NOMO-1 (cell line): ENCODE results near the gene CCDC15.
"Not testable (repeated sequence)": the region's sequence is repeated elsewhere in the genome, so short reads cannot be mapped to it uniquely, and the experiment has no call there.

Source experiments
- DNase-seq, 2 experiments: peaks; one replicate each; lab custom pipeline; 2025; ENCODE audit not compliant: unreplicated experiment in 2 of 2; lab: John Stamatoyannopoulos, UW

The CCDC15 gene

GRCh38 chr11:124938970-124939369 is 15.0 kb upstream of the CCDC15 start:
- no peak for DNase-seq

DNA sequence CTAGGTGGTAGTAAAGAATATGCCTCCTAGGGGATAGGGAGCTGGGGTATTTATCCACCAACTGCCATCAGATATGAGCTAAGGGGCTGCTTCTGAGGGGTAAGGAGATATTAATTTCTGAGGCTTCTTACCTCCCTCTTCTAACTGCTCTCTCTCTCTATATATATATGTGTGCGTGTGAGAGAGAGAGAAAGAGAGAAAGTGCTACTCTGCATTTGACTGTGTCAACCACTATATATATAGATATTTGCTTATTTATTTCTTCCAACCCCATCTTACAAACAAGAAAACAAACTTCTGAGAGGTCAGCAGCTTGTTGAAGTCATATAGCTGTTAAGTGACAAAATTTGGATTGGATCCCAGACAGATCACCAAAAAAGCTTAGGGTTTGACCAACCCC is 12.3 kb upstream of the CCDC15 start:
- no peak for DNase-seq

DNA sequence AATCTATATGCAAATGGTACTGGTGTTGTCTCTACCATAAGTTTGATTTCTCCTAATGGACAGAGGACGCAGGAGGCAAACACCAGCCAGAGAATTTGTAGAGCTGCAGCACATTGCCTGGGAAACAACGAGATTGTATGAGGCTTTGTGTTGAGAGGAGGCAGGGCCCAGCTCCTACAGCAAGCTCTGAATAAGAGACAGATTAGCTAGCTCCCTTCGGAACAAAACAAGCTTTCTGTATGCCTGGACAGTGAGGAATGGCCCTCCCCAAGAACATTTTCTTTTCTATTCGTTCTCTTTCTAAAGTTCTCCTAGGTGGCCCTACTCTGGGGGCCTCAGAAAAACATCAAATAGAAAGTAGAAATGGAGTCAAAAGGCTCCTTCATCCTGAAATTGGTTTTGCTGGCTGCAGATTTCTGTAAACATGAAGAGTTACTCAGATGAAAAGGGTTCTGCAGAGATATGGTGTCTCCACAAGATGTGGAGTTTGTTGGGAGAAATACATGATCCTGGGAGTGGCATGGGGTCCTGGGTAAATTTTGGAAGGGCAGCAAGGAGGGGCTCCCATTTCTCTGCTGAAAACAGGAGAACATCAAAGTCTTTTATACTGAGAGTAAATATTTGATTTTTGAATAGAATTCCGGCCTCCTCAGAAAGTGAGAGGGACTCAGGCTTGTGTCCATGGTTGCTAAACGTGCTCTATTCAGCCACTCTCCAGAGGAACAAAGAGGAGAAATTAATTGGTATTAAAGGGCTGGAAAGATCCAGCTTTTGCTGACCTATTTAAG is 11.3 kb upstream of the CCDC15 start:
- no peak for DNase-seq

DNA sequence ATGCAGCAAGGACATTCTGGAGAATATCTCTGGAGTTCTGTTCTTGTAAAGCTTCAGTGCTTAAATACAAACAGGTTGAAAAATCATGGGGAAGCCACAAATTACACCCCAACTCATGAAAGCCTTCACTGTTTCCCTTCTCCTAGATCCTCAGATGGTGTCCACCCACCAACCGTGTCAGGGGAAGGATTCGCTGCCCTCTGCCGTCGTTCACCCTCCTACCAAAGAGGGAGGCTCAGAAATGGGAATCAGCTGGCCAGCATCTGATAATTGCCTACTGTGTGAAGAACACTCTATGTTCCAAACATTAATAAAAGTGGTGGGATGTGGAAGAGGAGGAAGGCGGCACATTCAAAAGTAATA is 10.8 kb upstream of the CCDC15 start:
- no peak for DNase-seq

DNA sequence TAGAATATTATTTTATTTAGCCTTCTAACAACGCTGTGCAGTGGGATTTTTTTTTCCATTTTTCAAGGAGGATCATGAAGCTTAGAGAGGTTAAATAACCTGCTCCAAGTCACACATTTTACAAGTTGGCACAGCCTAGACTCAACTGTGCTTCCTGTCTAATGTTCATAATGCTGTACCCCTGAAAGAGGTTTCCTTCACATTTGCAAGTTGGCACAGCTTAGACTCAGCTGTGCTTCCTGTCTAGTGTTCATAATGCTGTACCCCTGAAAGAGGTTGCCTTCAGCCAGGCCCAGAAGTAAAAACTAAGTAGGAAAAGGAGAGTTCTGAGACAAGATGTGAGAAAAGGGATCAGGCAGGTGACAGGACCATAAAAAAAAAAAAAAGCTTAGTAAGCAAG is 10.3 kb upstream of the CCDC15 start:
- DNase-seq, result no peak

DNA sequence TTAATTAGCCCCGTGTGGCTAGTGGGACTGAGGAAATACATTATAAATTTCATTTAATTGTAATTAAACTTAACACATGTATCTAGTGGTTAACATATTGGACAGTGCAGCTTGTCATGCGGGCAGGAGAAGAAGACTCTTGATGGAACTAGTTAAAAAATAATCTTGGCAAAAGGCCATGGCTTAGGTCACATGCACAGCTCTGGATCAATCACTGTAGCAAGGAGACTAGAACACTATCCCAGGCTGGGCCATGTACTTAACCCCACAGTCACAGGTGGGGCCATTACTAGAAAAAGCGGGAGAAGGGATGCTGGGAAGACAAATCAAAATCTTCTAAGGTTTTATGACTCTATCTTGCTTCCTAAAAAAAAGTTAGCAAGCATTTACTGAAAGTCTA is 9.4 kb upstream of the CCDC15 start:
- no peak for DNase-seq

- no peak for DNase-seq
Observed at GRCh38 chr11:124945826-124946225, 8.2 kb upstream of the CCDC15 start.

- no peak for DNase-seq
Observed at GRCh38 chr11:124946735-124947141, 7.3 kb upstream of the CCDC15 start.

DNA sequence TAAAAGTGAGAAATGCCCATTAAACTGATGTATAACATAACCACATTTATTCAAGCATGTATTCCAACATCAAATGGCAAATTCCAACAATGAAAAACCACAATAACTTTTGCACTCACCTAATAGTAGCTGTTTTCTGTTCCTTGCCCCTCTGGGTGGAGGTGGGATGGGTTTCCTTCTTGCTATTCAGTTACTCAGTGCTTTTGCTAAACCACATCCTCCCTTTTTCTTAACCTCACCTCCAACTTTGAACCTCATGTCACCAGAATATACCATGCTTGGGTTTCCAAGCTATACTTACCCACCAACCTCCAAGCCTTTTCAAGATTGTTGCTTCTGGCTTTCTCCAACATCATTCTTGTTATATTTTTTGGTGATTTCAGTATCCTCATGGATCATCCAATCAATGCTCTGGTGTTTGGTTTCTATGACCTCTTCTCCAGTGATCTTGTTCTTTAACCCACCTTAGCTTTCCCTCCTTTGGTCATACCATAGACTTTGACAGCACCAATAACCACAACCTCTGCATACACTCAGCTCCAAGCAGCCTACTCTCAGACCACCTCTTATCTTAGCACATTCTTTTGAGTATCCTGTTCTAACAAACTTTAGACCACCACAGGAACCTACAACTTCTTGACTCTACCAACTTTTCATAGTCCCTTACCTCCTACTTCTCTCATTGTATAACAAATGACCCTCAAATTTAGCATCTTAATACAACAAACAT is 3.2 kb upstream of the CCDC15 start:
- no peak for DNase-seq

DNA sequence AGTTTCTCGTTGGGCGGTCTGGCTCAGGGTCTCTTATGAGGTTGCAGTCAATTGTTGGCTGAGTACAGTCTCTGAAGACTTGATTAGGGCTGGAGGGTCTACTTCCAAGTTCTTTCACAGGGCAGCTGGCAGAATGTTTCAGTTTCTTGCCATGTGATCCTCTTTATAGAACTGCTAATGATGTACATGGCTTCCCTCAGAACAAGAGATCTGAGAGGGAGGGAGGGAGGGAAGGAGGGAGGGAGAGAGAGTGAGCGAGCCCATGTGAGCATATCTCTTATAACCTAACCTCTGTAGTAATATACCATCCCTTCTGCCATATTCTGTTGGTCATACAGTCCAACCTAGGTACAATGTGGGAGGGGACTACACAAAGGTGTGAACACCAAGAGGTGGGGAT is 2.7 kb upstream of the CCDC15 start:
- no peak for DNase-seq

DNA sequence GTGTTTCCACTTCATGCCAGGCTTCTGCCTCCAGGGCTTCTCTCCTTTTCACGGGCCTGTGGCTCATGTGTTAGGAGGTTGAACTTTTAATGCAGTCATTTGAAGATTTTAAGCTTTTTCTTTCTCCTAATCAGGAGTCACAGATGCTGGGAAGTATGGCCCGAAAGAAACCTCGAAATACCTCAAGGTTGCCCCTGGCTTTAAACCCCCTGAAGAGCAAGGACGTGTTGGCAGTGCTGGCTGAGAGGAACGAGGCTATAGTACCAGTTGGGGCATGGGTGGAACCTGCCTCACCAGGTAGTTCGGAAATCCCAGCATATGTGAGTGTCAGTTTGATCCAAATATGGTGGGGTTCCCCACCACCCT is 571 bp downstream of the CCDC15 start:
- no peak for DNase-seq

GRCh38 chr11:124955035-124955434 is 1.0 kb downstream of the CCDC15 start:
- no peak for DNase-seq

DNA sequence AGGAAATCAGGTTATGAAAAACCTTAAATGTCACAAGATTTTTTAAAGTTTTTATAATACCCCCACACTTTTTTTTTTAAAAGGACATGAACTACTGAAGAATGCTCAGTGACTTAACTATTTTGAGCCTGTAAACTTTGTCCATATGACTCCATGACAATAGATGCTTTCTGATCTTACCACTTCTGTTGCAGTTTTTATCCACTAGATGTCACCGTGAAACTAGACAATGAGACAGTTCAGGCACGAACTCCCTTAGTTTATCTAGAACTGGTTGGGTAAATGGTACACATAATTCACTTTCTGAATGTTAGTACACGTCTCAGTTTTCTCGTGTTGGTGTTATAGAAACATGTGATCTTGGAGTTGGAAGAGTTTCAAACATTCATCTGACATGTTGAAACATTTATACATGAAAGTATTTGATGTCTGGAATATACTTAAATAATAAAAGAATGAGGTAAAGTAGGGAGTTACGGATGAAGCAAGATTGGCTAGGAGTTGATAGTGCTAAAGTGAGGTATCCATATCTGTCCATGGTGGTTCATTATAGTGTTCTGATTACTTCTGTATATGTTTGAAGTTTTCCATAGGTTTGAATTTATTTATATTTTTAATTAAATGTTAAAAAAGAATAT is 8.1 kb downstream of the CCDC15 start:
- peak; percentile 29 to 83 for DNase-seq

DNA sequence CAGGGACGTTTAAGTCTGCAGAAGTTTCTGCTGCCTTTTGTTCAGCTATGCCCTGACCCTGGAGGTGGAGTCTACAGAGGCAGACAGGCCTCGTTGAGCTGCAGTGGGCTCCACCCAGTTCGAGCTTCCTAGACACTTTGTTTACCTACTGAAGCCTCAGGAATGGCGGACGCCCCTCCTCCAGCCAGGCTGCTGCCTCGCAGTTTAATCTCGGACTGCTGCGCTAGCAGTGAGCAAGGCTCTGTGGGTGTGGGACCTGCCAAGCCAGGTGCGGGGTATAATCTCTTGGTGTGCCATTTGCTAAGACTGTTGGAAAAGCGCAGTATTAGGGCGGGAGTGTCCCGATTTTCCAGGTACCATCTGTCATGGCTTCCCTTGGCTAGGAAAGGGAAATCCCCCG is 14.2 kb downstream of the CCDC15 start:
- DNase-seq, result not testable (repeated sequence)

DNA sequence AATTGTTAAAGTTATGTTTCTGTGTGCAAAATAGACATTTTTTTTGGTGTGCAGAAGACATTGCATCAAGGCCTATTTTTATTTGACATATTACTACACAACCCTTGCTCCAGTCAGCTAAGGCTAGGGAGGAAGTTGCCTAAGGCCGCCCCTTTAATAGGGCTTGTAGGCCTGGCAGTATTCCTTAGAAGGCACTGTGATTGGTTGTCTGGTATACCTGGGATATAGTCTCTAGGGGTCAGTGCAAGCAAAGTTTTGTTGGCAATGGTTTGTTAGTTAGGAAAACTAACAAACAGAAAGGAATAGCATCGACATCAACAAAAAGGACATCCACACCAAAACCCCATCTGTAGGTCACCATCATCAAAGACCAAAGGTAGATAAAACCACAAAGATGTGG is 16.9 kb downstream of the CCDC15 start:
- DNase-seq, result peak; percentile 75 to 78

GRCh38 chr11:124971810-124972209 is 17.8 kb downstream of the CCDC15 start:
- no peak for DNase-seq

DNA sequence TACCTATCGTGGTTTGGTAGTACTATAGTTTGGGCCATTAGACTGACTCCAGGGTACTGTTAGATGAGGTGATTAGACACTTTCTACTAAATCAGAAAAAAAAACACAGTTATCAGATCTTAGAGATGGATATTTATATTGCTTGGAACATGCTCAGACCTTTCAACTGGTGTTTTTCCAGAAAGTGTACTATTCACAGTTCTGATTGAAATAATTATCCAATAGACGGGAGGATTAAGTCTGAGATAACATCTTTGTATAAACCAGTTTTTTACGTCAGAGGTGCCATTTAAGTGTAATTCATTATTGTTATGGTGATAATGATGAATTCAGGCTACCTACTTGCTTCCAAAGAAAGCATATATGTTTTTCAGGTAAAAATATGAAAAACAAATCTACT is 22.5 kb downstream of the CCDC15 start:
- DNase-seq, result no peak

DNA sequence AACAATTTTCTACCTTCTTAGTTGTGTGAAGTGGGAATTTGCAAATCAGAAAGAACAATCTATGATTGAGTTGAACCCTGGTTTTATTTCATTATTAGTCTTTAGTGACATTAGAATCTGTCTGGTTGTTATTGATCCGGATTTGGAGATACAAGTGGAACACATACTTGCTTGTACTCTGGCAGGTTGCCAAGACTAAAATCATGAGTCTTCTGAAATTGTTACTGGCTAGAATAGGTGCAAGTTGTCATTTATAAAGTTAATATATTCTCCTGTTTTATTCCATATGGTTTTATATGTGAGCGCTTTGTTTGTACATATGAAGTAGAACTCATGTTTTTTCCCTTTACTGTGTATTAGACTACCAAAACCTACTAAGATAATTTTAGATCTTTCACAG is 23.0 kb downstream of the CCDC15 start:
- no peak for DNase-seq

- no peak for DNase-seq
Observed at GRCh38 chr11:124978316-124978715, 24.3 kb downstream of the CCDC15 start.

GRCh38 chr11:124982043-124982442 is 28.0 kb downstream of the CCDC15 start:
- DNase-seq, result no peak

GRCh38 chr11:124983674-124984511 is 29.9 kb downstream of the CCDC15 start:
- DNase-seq, result no peak
